Tibial artery (tissue), 4 donors: ENCODE results near the gene THSD4.

ENCODE experiments used
- DNase-seq, 2 donors: peaks; one replicate each; pipeline ENCODE4 v3.0.0-alpha.2; 2019
- H3K27ac ChIP-seq, 2 donors: fragments of 200-600 bp; sonication (generic) in 1 of 2; 1 replicate in 1 of 2; 2 replicates in 1 of 2; pipeline ENCODE4 v1.5.1; 2018 to 2019; ENCODE audit warnings: mild to moderate bottlenecking in 1 of 2
- H3K27me3 ChIP-seq, 2 donors: fragments of 200-600 bp; sonication (generic) in 1 of 2; one replicate each; pipeline versions ENCODE4 v1.5.1 to v1.6.0; 2016 to 2019
- H3K36me3 ChIP-seq, 3 donors: fragments of 200-600 bp; sonication (generic) in 2 of 3; one replicate each; pipeline ENCODE4 v1.5.1; 2016 to 2019; ENCODE audit warnings: mild to moderate bottlenecking in 2 of 3
- H3K4me1 ChIP-seq, 4 donors: fragments of 200-600 bp; sonication (generic) in 2 of 4; 1 replicate in 3 of 4; 2 replicates in 1 of 4; pipeline ENCODE4 v1.5.1; 2016 to 2019
- H3K4me3 ChIP-seq, 2 donors: fragments of 200-600 bp; sonication (generic) in 1 of 2; 1 replicate in 1 of 2; 2 replicates in 1 of 2; pipeline ENCODE4 v1.5.1; 2018 to 2019; ENCODE audit warnings: mild to moderate bottlenecking in 2 of 2
- H3K9me3 ChIP-seq, 3 donors: fragments of 200-600 bp; sonication (generic) in 1 of 3; one replicate each; pipeline ENCODE4 v1.5.1; 2016 to 2019
- intact Hi-C: fragments of 100-400 bp; cut with DNase I; formaldehyde crosslinking; loops from one replicate; pipeline ENCODE4 v1.15.0; 2023; ENCODE audit warnings: low total_unique reads
- TF ChIP-seq, protein P1 (sequence below), 2 experiments: fragments of 200-600 bp in 1 of 2; fragments of 450-650 bp in 1 of 2; IDR thresholded peaks; one replicate each; pipeline ENCODE4 v1.5.1; 2017 to 2019; ENCODE audit warnings: antibody characterized with exemption in 2 of 2, mild to moderate bottlenecking in 1 of 2, moderate library complexity in 1 of 2

Gene THSD4

DNA sequence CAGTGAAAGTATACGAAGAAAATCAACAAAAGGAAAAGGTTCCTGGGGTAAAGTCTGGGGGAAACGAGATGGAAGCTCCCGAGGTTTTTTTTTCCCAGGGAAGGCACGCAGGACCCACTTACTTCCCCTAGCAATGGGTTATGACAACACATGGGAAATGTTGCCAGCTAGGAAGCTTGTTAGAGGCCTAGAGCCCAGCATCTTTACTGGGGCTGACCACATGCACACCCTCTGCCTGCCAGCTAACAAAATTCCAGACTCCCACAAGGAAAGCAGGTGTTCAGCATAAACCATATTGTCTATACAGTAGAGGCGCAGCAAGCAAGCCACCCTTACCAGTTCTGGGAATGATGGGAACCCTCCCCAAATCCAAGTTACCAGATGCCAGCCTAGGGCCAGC is 436.3 kb downstream of the THSD4 start:
- Histone ChIP-seq H3K4me3 (no peak overlapping the region), H3K4me1 (no peaks in the 10 kb centered on the region), H3K36me3 (no peaks in the 10 kb centered on the region), H3K27ac (no peak overlapping the region), H3K27me3 (no peaks in the 10 kb centered on the region), H3K9me3 (peaks cover 0 to 1% (median 0%) of the 10 kb centered on the region in 3 donors)
- TF ChIP-seq, protein P1, sequence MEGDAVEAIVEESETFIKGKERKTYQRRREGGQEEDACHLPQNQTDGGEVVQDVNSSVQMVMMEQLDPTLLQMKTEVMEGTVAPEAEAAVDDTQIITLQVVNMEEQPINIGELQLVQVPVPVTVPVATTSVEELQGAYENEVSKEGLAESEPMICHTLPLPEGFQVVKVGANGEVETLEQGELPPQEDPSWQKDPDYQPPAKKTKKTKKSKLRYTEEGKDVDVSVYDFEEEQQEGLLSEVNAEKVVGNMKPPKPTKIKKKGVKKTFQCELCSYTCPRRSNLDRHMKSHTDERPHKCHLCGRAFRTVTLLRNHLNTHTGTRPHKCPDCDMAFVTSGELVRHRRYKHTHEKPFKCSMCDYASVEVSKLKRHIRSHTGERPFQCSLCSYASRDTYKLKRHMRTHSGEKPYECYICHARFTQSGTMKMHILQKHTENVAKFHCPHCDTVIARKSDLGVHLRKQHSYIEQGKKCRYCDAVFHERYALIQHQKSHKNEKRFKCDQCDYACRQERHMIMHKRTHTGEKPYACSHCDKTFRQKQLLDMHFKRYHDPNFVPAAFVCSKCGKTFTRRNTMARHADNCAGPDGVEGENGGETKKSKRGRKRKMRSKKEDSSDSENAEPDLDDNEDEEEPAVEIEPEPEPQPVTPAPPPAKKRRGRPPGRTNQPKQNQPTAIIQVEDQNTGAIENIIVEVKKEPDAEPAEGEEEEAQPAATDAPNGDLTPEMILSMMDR (IDR thresholded peaks at IDR 0.05) = no peak
- intact Hi-C loops = no loop called here
- DNase-seq = no peak

GRCh38 chr15:71559098-71559497 is 443.8 kb downstream of the THSD4 start:
- H3K27me3 ChIP-seq = no peaks in the 10 kb centered on the region
- no peaks in the 10 kb centered on the region for H3K36me3 ChIP-seq
- intact Hi-C loops = no loop called here
- H3K27ac ChIP-seq = no peak overlapping the region
- TF ChIP-seq, protein P1 (IDR thresholded peaks at IDR 0.05) = no peak
- peaks cover 0 to 9% (median 5%) of the 10 kb centered on the region in 3 donors for H3K9me3 ChIP-seq
- H3K4me3 ChIP-seq = no peak overlapping the region
- no peak for DNase-seq
- H3K4me1 ChIP-seq = no peaks in the 10 kb centered on the region

- intact Hi-C loops = no loop called here
These were observed 444.3 kb downstream of the THSD4 start for GRCh38 chr15:71559616-71560015.

DNA sequence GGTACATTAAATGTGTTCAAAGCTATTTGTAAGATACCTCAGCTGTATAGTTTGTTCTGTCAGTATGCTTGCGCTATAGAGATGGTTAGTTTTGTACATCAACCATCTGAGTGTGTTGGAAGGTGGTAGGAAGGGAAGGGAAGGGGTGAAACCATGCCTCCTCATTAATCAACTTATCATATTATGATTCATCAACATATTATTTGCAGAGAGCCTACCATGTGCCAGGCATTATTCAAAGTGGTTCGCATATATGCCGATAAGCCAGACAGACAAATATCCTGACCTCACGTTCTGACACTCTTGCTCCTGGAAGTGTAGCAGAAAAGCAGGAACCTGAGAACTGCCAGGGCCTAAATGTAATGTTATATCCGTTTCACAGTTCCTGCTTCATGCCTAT is 447.0 kb downstream of the THSD4 start:
- H3K4me1 ChIP-seq = peaks cover 0 to 11% (median 0%) of the 10 kb centered on the region in 4 donors

More at GRCh38 chr15:71559616-71560015, 444.3 kb downstream of the THSD4 start:
- no peak overlapping the region for H3K4me3 ChIP-seq
- H3K4me1 ChIP-seq = no peaks in the 10 kb centered on the region
- no peaks in the 10 kb centered on the region for H3K27me3 ChIP-seq
- TF ChIP-seq, protein P1 (IDR thresholded peaks at IDR 0.05) = no peak
- DNase-seq = no peak
- peaks cover 0 to 9% (median 5%) of the 10 kb centered on the region in 3 donors for H3K9me3 ChIP-seq
- no peaks in the 10 kb centered on the region for H3K36me3 ChIP-seq
- H3K27ac ChIP-seq = no peak overlapping the region

GRCh38 chr15:71564217-71564616 is 448.9 kb downstream of the THSD4 start:
- TF ChIP-seq, protein P1 (IDR thresholded peaks at IDR 0.05) = no peak
- Histone ChIP-seq H3K4me1 (peaks cover 0 to 11% (median 0%) of the 10 kb centered on the region in 4 donors), H3K27ac (no peak overlapping the region), H3K9me3 (no peaks in the 10 kb centered on the region), H3K27me3 (no peaks in the 10 kb centered on the region), H3K36me3 (no peaks in the 10 kb centered on the region), H3K4me3 (no peak overlapping the region)
- no peak for DNase-seq
- intact Hi-C loops = no loop called here

More for the DNA sequence above, 447.0 kb downstream of the THSD4 start:
- no peaks in the 10 kb centered on the region for H3K36me3 ChIP-seq
- TF ChIP-seq, protein P1 (IDR thresholded peaks at IDR 0.05) = no peak
- peaks cover 0 to under 1% (median 0%) of the 10 kb centered on the region in 3 donors for H3K9me3 ChIP-seq
- H3K4me3 ChIP-seq = no peak overlapping the region
- no peak for DNase-seq
- no peaks in the 10 kb centered on the region for H3K27me3 ChIP-seq
- intact Hi-C loops = no loop called here
- no peak overlapping the region for H3K27ac ChIP-seq

DNA sequence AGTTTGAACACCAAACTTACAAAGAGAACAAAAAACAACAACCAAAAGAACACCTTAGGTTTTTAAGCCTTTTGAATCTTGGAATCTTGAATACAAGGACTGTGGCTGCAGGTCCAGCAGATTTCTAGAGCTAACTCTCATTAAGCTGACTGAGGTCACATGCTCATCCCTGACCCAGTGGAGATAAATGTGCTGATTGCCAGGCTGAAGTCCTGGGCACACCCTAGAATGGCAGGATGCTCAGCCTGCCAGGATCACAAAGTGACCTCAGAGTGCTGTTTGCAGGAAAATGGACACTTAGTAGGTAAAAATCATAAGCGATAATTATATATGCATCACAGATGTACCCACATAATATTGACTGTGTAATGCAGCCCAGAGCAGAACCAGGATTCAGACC is 449.7 kb downstream of the THSD4 start:
- no peak for DNase-seq
- TF ChIP-seq, protein P1 (IDR thresholded peaks at IDR 0.05) = no peak
- no peaks in the 10 kb centered on the region for H3K36me3 ChIP-seq
- H3K4me1 ChIP-seq = peaks cover 0 to 11% (median 0%) of the 10 kb centered on the region in 4 donors
- no peaks in the 10 kb centered on the region for H3K9me3 ChIP-seq
- intact Hi-C loops = no loop called here
- no peak overlapping the region for H3K27ac ChIP-seq
- no peak overlapping the region for H3K4me3 ChIP-seq
- H3K27me3 ChIP-seq = no peaks in the 10 kb centered on the region
